Measurements from ENCODE around the gene BZW1. TPM values are rescaled to one million over a fixed set of nuclear protein-coding genes. Genes with fewer than 3 reads are reported as not detected.

BZW1 gene
- total RNA-seq, 5 donors from 2014 or later (not counting 1 experiment from before 2014, with no cell fraction given) = 132 to 258 (median 139) TPM

DNA sequence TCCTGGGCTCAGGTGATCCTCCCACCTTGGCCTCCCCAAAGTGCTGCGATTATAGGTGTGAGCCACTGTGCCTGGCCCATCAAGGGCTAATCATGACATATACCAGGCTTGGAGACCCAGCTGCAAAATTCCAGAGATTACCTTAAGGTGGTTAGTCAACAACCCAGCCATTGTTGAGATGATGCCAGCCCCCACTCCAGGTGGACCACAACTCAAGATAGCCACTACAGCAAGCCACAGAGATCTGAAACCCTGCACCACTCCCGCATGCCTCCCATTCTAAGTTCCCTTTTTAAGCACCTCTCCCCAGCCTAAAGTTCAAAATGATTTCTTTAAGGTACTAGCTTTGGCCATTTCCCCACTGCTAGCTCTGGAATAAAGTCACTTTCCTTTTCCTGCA lies 57.3 kb downstream of the BZW1 start:
- Histone ChIP-seq H3K4me3 (ENCODE audit: control insufficient read depth in 1 of 2, extremely low read depth in 1 of 2, low read length in 1 of 2) (no peak overlapping the region), H3K4me1 (ENCODE audit: control insufficient read depth in 1 of 2, extremely low read depth in 1 of 2, insufficient read depth in 2 of 2, low read length in 2 of 2) (peaks cover 2 to 21% of the 10 kb centered on the region in 2 experiments), H3K27me3 (replicated peaks in 1 of 2; ENCODE audit: control insufficient read depth in 2 of 2, extremely low read depth in 1 of 2, insufficient read depth in 2 of 2, low read length in 1 of 2) (no peaks in the 10 kb centered on the region), H3K27ac (ENCODE audit: low read length) (no peak overlapping the region), H3K9me3 (no peaks in the 10 kb centered on the region), H3K36me3 (ENCODE audit: control insufficient read depth in 2 of 2, extremely low read depth in 1 of 2, insufficient read depth in 1 of 2, low read length in 1 of 2) (peaks cover 0 to 16% of the 10 kb centered on the region in 2 donors)
- no peak for ATAC-seq (replicated peaks in 1 of 4)
- H3K9me3 Mint-ChIP-seq = no peaks in the 10 kb centered on the region
- H3K27me3 Mint-ChIP-seq = no peaks in the 10 kb centered on the region
- H3K36me3 Mint-ChIP-seq = peaks cover 26% of the 10 kb centered on the region
- DNase-seq = no peak
- peak overlapping the region in 1 of 2 donors; percentile 19 for H3K27ac Mint-ChIP-seq
- peaks cover 8 to 18% (median 17%) of the 10 kb centered on the region in 3 donors for H3K4me1 Mint-ChIP-seq
- ChIA-PET POLR2A (interaction anchor here (0.6 to 1.2 kb wide), 6 partner anchors 21 to 344 kb away, joined by 3 to 9 read pairs (median 6); no protein-coding TSS in a partner anchor), CTCF (interaction anchor here (0.5 to 1.7 kb wide), 5 partner anchors 11 to 363 kb away, joined by 3 to 7 read pairs (median 4); no protein-coding TSS in a partner anchor)
- H3K4me3 Mint-ChIP-seq = peak overlapping the region in 1 of 3 donors; percentile 22
- WGBS (ENCODE audit: insufficient coverage) = 83% methylated on average over 2 of the region's 2 CpGs

DNA sequence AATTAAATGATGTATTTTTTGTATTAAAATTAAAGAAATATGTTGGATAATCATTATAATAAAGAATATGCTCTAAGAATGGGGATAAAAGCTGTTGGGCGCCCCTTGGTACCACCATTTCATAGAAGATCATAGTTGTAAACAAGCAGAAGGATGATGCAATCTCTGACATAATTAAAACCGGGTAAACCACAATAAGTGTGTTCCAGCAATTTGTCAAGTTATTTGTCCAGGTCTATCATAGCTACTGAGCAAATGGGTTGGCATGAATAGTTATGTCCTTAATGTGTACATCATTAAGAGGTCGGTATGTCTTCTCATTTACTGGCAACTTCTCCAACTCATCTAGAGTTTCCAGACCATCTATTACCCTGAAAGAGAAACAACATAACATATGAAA lies 59.4 kb downstream of the BZW1 start:
- Mint-ChIP-seq H3K4me3 (no peak overlapping the region), H3K27me3 (no peaks in the 10 kb centered on the region), H3K4me1 (peaks cover 0 to 11% (median 9%) of the 10 kb centered on the region in 3 donors), H3K36me3 (peaks cover 39% of the 10 kb centered on the region), H3K9me3 (no peaks in the 10 kb centered on the region), H3K27ac (no peak overlapping the region)
- WGBS (ENCODE audit: insufficient coverage) = no CpG with 5 or more reads among the region's 3 CpGs
- Histone ChIP-seq H3K36me3 (ENCODE audit: control insufficient read depth in 2 of 2, extremely low read depth in 1 of 2, insufficient read depth in 1 of 2, low read length in 1 of 2) (peaks cover 0 to 34% of the 10 kb centered on the region in 2 donors), H3K4me3 (ENCODE audit: control insufficient read depth in 1 of 2, extremely low read depth in 1 of 2, low read length in 1 of 2) (no peak overlapping the region), H3K27ac (ENCODE audit: low read length) (no peak overlapping the region), H3K27me3 (replicated peaks in 1 of 2; ENCODE audit: control insufficient read depth in 2 of 2, extremely low read depth in 1 of 2, insufficient read depth in 2 of 2, low read length in 1 of 2) (no peaks in the 10 kb centered on the region), H3K9me3 (no peaks in the 10 kb centered on the region), H3K4me1 (ENCODE audit: control insufficient read depth in 1 of 2, extremely low read depth in 1 of 2, insufficient read depth in 2 of 2, low read length in 2 of 2) (peaks cover 0 to 10% of the 10 kb centered on the region in 2 experiments)
- POLR2A ChIA-PET = interaction anchor here in 1 of 2 donors (0.7 kb wide), 2 partner anchors 95 to 233 kb away, joined by 3 read pairs; no protein-coding TSS in a partner anchor
- DNase-seq = no peak
- no peak for ATAC-seq (replicated peaks in 1 of 4)
- CTCF ChIA-PET = no interaction called here

DNA sequence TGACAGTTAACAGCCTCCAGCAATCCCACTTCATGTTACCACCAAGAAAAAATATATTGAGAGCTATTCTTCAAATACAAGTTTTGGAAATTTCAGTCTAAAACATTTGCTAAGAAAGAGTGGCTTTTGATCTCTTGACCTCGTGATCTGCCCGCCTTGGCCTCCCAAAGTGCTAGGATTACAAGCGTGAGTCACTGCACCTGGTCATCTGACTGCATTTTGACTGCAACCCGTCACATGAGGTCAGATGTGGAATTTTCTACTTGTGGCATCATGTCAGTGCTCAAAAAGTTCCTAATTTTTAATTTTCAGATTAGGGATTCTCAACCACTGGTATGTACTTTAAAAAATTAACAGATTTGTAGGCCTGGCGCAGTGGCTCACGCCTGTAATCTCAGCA lies 61.9 kb downstream of the BZW1 start:
- Mint-ChIP-seq H3K27ac (no peak overlapping the region), H3K4me3 (no peak overlapping the region), H3K27me3 (no peaks in the 10 kb centered on the region), H3K36me3 (peaks cover 45% of the 10 kb centered on the region), H3K4me1 (peaks cover 0 to 8% (median 7%) of the 10 kb centered on the region in 3 donors), H3K9me3 (no peaks in the 10 kb centered on the region)
- ATAC-seq (replicated peaks in 1 of 4) (no peak), DNase-seq (no peak)
- peaks cover 0 to 8% of the 10 kb centered on the region in 2 experiments for H3K4me1 ChIP-seq (ENCODE audit: control insufficient read depth in 1 of 2, extremely low read depth in 1 of 2, insufficient read depth in 2 of 2, low read length in 2 of 2)
- no peak overlapping the region for H3K27ac ChIP-seq (ENCODE audit: low read length)
- peaks cover 0 to 46% of the 10 kb centered on the region in 2 donors for H3K36me3 ChIP-seq (ENCODE audit: control insufficient read depth in 2 of 2, extremely low read depth in 1 of 2, insufficient read depth in 1 of 2, low read length in 1 of 2)
- 95% methylated on average over 4 of the region's 6 CpGs for WGBS (ENCODE audit: insufficient coverage)
- H3K27me3 ChIP-seq (replicated peaks in 1 of 2; ENCODE audit: control insufficient read depth in 2 of 2, extremely low read depth in 1 of 2, insufficient read depth in 2 of 2, low read length in 1 of 2) = no peaks in the 10 kb centered on the region
- H3K9me3 ChIP-seq = no peaks in the 10 kb centered on the region
- CTCF ChIA-PET = no interaction called here
- POLR2A ChIA-PET = no interaction called here
- H3K4me3 ChIP-seq (ENCODE audit: control insufficient read depth in 1 of 2, extremely low read depth in 1 of 2, low read length in 1 of 2) = no peak overlapping the region

Other genes starting within 250 kb of the BZW1 start
- 1 to 10 TPM in 3 of 5 donors, not detected in 2; 1.3 to 1.4 (median 1.4) TPM for gene AOX1, start 225.9 kb upstream of the BZW1 start, total RNA-seq
- gene CLK1, start 52.7 kb downstream of the BZW1 start, total RNA-seq = 1,000 to 10,000 TPM in 2 of 5 donors, 100 to 1,000 TPM in 3; 357 to 1,046 (median 384) TPM
- 10 to 100 TPM; 28.0 to 44.2 (median 30.6) TPM for gene PPIL3, start 77.2 kb downstream of the BZW1 start, total RNA-seq
- gene NIF3L1, start 77.5 kb downstream of the BZW1 start, total RNA-seq = 10 to 100 TPM; 11.7 to 29.7 (median 25.0) TPM
- gene ORC2, start 151.8 kb downstream of the BZW1 start, total RNA-seq = 10 to 100 TPM; 29.9 to 52.4 (median 50.6) TPM

Data from T-cell (primary cell).